IMR-90 (cell line): Measurements from ENCODE around the gene STRIP2. TPM values are rescaled to one million over a fixed set of nuclear protein-coding genes. Genes with fewer than 3 reads are reported as not detected.

Experiments used
- ATAC-seq: fragments of 200-7000 bp; cut with Tn5 transposase; 2 replicates; pipeline ENCODE4 v1.9.1; 2020; ENCODE audit warnings: low read depth, mild to moderate bottlenecking, moderate library complexity
- BruUV-seq: library from RNA; stranded (reverse); fragments of 400-500 nt; replicated peaks from 2 replicates; lab custom pipeline; 2021; lab: Mats Ljungman, UMichigan
- CTCF ChIA-PET: fragments of 300-600 bp; formaldehyde crosslinking; extraction: SDS; loops from one replicate; lab custom pipeline; 2021; ENCODE audit warnings: antibody characterized with exemption; lab: Yijun Ruan, JAX
- POLR2A ChIA-PET: fragments of 300-600 bp; sonication (Branson Sonifier 250); formaldehyde crosslinking; loops from one replicate; lab custom pipeline; 2022; ENCODE audit warnings: antibody characterized with exemption; ENCODE audit not compliant: unreplicated experiment; lab: Charles Lee
- DNase-seq: peaks from one replicate; pipeline ENCODE4 v3.0.0; 2013
- H2AFZ ChIP-seq: replicated peaks from 2 replicates; pipeline ENCODE3; 2013; ENCODE audit warnings: low read length, mild to moderate bottlenecking; ENCODE audit not compliant: poor library complexity
- H2AK5ac ChIP-seq: 2 replicates; pipeline ENCODE4 v1.6.1; 2013; ENCODE audit warnings: low read depth, low read length, inconsistent platforms
- H2AK9ac ChIP-seq: replicated peaks from 2 replicates; pipeline ENCODE3; 2013; ENCODE audit warnings: mild to moderate bottlenecking, low read depth, low read length, moderate library complexity; ENCODE audit not compliant: poor library complexity
- H2BK120ac ChIP-seq: 2 replicates; pipeline ENCODE4 v1.6.1; 2013; ENCODE audit warnings: low read depth, low read length, inconsistent platforms
- H2BK15ac ChIP-seq: 3 replicates; pipeline ENCODE4 v1.6.1; 2013; ENCODE audit warnings: low read depth, low read length, inconsistent platforms
- H2BK20ac ChIP-seq: 2 replicates; pipeline ENCODE4 v1.6.1; 2013; ENCODE audit warnings: low read depth, mild to moderate bottlenecking, inconsistent platforms, low read length, moderate library complexity
- H2BK5ac ChIP-seq: 2 replicates; pipeline ENCODE4 v1.6.1; 2013; ENCODE audit warnings: mild to moderate bottlenecking, low read depth, low read length, inconsistent platforms; ENCODE audit not compliant: poor library complexity, severe bottlenecking
- H3K14ac ChIP-seq: replicated peaks from 2 replicates; pipeline ENCODE4 v1.6.1; 2013; ENCODE audit warnings: low read depth, low read length, inconsistent platforms
- H3K18ac ChIP-seq: 2 replicates; pipeline ENCODE4 v1.6.1; 2013; ENCODE audit warnings: low read depth, low read length, control low read depth
- H3K23ac ChIP-seq: 2 replicates; pipeline ENCODE4 v1.6.1; 2013; ENCODE audit warnings: low read depth, low read length, inconsistent platforms
- H3K27ac ChIP-seq: 2 replicates; pipeline ENCODE4 v1.5.1; 2013; ENCODE audit warnings: mild to moderate bottlenecking, control low read depth, low read length; ENCODE audit not compliant: insufficient read depth
- H3K27me3 ChIP-seq: 2 replicates; pipeline ENCODE4 v1.6.1; 2013; ENCODE audit warnings: low read length; ENCODE audit not compliant: control insufficient read depth, insufficient read depth
- H3K36me3 ChIP-seq: 2 replicates; pipeline ENCODE4 v1.6.1; 2013; ENCODE audit warnings: low read length, mixed read lengths; ENCODE audit not compliant: control insufficient read depth, insufficient read depth
- H3K4ac ChIP-seq: 2 replicates; pipeline ENCODE4 v1.6.1; 2013; ENCODE audit warnings: low read depth, low read length, inconsistent platforms
- H3K4me1 ChIP-seq: 2 replicates; pipeline ENCODE4 v1.6.1; 2013; ENCODE audit warnings: low read length, mixed read lengths; ENCODE audit not compliant: control insufficient read depth, insufficient read depth
- H3K4me2 ChIP-seq: 2 replicates; pipeline ENCODE4 v1.6.1; 2013; ENCODE audit warnings: low read depth, mild to moderate bottlenecking, control low read depth, low read length, moderate library complexity
- H3K4me3 ChIP-seq: 2 replicates; pipeline ENCODE4 v1.5.1; 2013; ENCODE audit warnings: low read depth, mild to moderate bottlenecking, control low read depth, low read length, moderate library complexity; ENCODE audit not compliant: insufficient read depth
- H3K56ac ChIP-seq: 2 replicates; pipeline ENCODE4 v1.6.1; 2013; ENCODE audit warnings: low read length, inconsistent platforms; ENCODE audit not compliant: insufficient read depth; ENCODE audit errors: extremely low read depth
- H3K79me1 ChIP-seq, 2 experiments: 2 replicates each; pipeline ENCODE4 v1.6.1; 2013; ENCODE audit warnings: low read length in 2 of 2, inconsistent platforms in 1 of 2, low read depth in 1 of 2
- H3K9ac ChIP-seq: 2 replicates; pipeline ENCODE4 v1.6.1; 2013; ENCODE audit warnings: low read depth, low read length, control low read depth
- H3K9me1 ChIP-seq: 2 replicates; pipeline ENCODE4 v1.6.1; 2013; ENCODE audit warnings: low read length, inconsistent platforms; ENCODE audit not compliant: insufficient read depth
- H3K9me3 ChIP-seq: 2 replicates; pipeline ENCODE4 v1.6.1; 2013; ENCODE audit warnings: low read length; ENCODE audit not compliant: control insufficient read depth, insufficient read depth
- H4K20me1 ChIP-seq: 2 replicates; pipeline ENCODE4 v1.6.1; 2013; ENCODE audit warnings: low read length, inconsistent platforms; ENCODE audit not compliant: insufficient read depth
- H4K5ac ChIP-seq: 2 replicates; pipeline ENCODE4 v1.6.1; 2013; ENCODE audit warnings: mild to moderate bottlenecking, low read depth, low read length, control low read depth
- H4K8ac ChIP-seq, 2 experiments: 2 replicates each; pipeline ENCODE4 v1.6.1; 2013; ENCODE audit warnings: low read depth in 2 of 2, low read length in 2 of 2, control low read depth in 1 of 2, inconsistent platforms in 1 of 2
- H4K91ac ChIP-seq: 2 replicates; pipeline ENCODE4 v1.6.1; 2013; ENCODE audit warnings: low read depth, low read length, inconsistent platforms; ENCODE audit not compliant: insufficient read depth
- CEBPB ChIP-seq: IDR thresholded peaks from 2 replicates; pipeline ENCODE4 v1.6.1; 2012; ENCODE audit warnings: low read depth, low read length, improper control_type of control experiment
- ELK1 ChIP-seq: fragments of 150-350 bp; IDR thresholded peaks from 2 replicates; pipeline ENCODE4 v1.6.1; 2016; ENCODE audit warnings: low read depth, mild to moderate bottlenecking, low read length, moderate library complexity, borderline replicate concordance
- RAD21 ChIP-seq: IDR thresholded peaks from 2 replicates; pipeline ENCODE4 v1.6.1; 2012; ENCODE audit warnings: low read length, improper control_type of control experiment
- RCOR1 ChIP-seq: IDR thresholded peaks from 2 replicates; pipeline ENCODE4 v1.6.1; 2012; ENCODE audit warnings: mild to moderate bottlenecking, low read length, improper control_type of control experiment; ENCODE audit not compliant: insufficient replicate concordance
- RFX5 ChIP-seq: IDR thresholded peaks from 2 replicates; pipeline ENCODE4 v1.8.0; 2012; ENCODE audit warnings: low read depth, mild to moderate bottlenecking, low read length, moderate library complexity
- WGBS, 2 experiments: methylation state at CpG; one replicate each; pipeline versions ENCODE4 v1.1.5 to v1.1.7; 2013; ENCODE audit warnings: missing lambda C conversion rate in 2 of 2; ENCODE audit not compliant: insufficient read length in 1 of 2; ENCODE audit errors: extremely low coverage in 2 of 2; 5-methylcytosine and 5-hydroxymethylcytosine counted together
- dilution Hi-C: fragments of 300-500 bp; cut with HindIII; formaldehyde crosslinking; loops from one replicate; pipeline ENCODE4 v1.14.3; 2018; ENCODE audit warnings: low sequenced_read_pairs; ENCODE audit not compliant: unreplicated experiment
- in situ Hi-C: fragments of 300-500 bp; cut with MboI; formaldehyde crosslinking; loops from 3 replicates; pipeline ENCODE4 v1.14.3; 2019; ENCODE audit warnings: low sequenced_read_pairs, inconsistent platforms, mixed read lengths
- intact Hi-C: fragments of 100-400 bp; cut with micrococcal nuclease; formaldehyde crosslinking; loops from 2 replicates; pipeline ENCODE4 v1.10.0; 2022
- microRNA-seq, 2 experiments: library from miRNA; stranded (forward) in 1 of 2; unstranded in 1 of 2; fragments of 10-50 nt in 1 of 2; fragments of <30 nt in 1 of 2; gene quantifications in 1 of 2; microRNA quantifications in 1 of 2; one replicate each; pipeline versions ENCODE3 to v1.1.0; 2013 to 2020; ENCODE audit not compliant: insufficient read depth in 1 of 2, insufficient read length in 1 of 2, unreplicated experiment in 1 of 2
- polyA plus RNA-seq, 3 experiments: library from polyadenylated mRNA; depleted of rRNA; stranded (reverse); fragments of >200 nt; gene quantifications; 2 replicates each; pipeline ENCODE4 v1.2.3, GENCODE V29; 2012; ENCODE audit warnings: low replicate concordance in 1 of 3
- small RNA-seq, 5 experiments: library from RNA; depleted of rRNA; stranded (forward); fragments of <200 nt; gene quantifications; one replicate each; pipeline ENCODE3, GENCODE V24; 2012
- total RNA-seq: library from RNA; depleted of rRNA; stranded (reverse); fragments of >200 nt; gene quantifications from 2 replicates; pipeline ENCODE4 v1.2.3, GENCODE V29; 2012; rRNA removed

STRIP2 gene
- total and polyA plus RNA-seq, 2 of the 4 experiments (the other 2 are of a cell fraction) = 1.8 to 3.0 TPM

GRCh38 chr7:129536323-129536722 lies 102.1 kb downstream of the STRIP2 start:
- H3K36me3 ChIP-seq = no peaks in the 10 kb centered on the region
- no peak overlapping the region for H2BK15ac ChIP-seq
- H4K91ac ChIP-seq = no peak overlapping the region
- no peak overlapping the region for H4K5ac ChIP-seq
- dilution Hi-C loops (no loop called here), in situ Hi-C loops (no loop called here), intact Hi-C loops (no loop called here)
- no peak overlapping the region for H3K18ac ChIP-seq
- ChIA-PET CTCF (no interaction called here), POLR2A (no interaction called here)
- no peak overlapping the region for H3K14ac ChIP-seq
- H3K4me3 ChIP-seq = no peak overlapping the region
- H4K20me1 ChIP-seq = no peaks in the 10 kb centered on the region
- no peak overlapping the region for H2BK20ac ChIP-seq
- TF ChIP-seq RFX5 = no peak
- TF ChIP-seq CEBPB = no peak
- no peak for TF ChIP-seq ELK1
- no peak for TF ChIP-seq RAD21
- TF ChIP-seq RCOR1 = no peak
- no peak overlapping the region for H2AK9ac ChIP-seq
- H3K23ac ChIP-seq = no peak overlapping the region
- DNase-seq (no peak), ATAC-seq (no peak)
- no peak overlapping the region for H3K4ac ChIP-seq
- no peak overlapping the region for H3K9ac ChIP-seq
- H2BK120ac ChIP-seq = no peak overlapping the region
- no peak overlapping the region for H3K27ac ChIP-seq
- H3K79me1 ChIP-seq = no peaks in the 10 kb centered on the region
- H3K4me1 ChIP-seq = no peaks in the 10 kb centered on the region
- BruUV-seq = no TSS peak
- H3K56ac ChIP-seq = no peak overlapping the region
- no peak overlapping the region for H2BK5ac ChIP-seq
- WGBS, 2 experiments = 81% methylated on average over 3 of the region's 9 CpGs; no CpG with 5 or more reads in 1 of the 2 experiments
- no peaks in the 10 kb centered on the region for H3K9me1 ChIP-seq
- no peak overlapping the region for H2AFZ ChIP-seq
- no peak overlapping the region for H4K8ac ChIP-seq
- H3K4me2 ChIP-seq = no peak overlapping the region
- H3K27me3 ChIP-seq = peaks cover 14% of the 10 kb centered on the region
- no peak overlapping the region for H2AK5ac ChIP-seq
- 0 out of 2 replicates have a peak, but pooled peaks cover 2% of the 10 kb centered on the region for H3K9me3 ChIP-seq

Small RNA genes lying within 50 kb of the gene (microRNA-seq; reads per million reads assigned to microRNA genes)
- not detected for gene AC009244.1 (ENCODE audit: insufficient read depth, insufficient read length)
- not detected for gene RNU1-72P (ENCODE audit: insufficient read depth, insufficient read length)
- gene SNRPGP3 (ENCODE audit: insufficient read depth, insufficient read length) = not detected

Small RNA genes lying within 50 kb of the gene (small RNA-seq; reads per million reads assigned to genes)
- 0 reads per million in 5 experiments for gene AC009244.1
- gene RNU1-72P = 0 reads per million in 5 experiments
- gene SNRPGP3 = 0 reads per million in 5 experiments

Other genes with a start within 250 kb of the STRIP2 start
- 15.3 and 18.5 TPM in 2 replicates for gene SMO, start 245.8 kb upstream of the STRIP2 start, total RNA-seq
- 24.7 and 25.8 TPM in 2 replicates for gene SMO, start 245.8 kb upstream of the STRIP2 start, polyA plus RNA-seq (2012; rRNA removed)
- 5.7 and 6.7 TPM in 2 replicates for gene AHCYL2, start 209.4 kb upstream of the STRIP2 start, total RNA-seq
- gene AHCYL2, start 209.4 kb upstream of the STRIP2 start, polyA plus RNA-seq (2012; rRNA removed) = 5.9 and 7.6 TPM in 2 replicates
- not detected in 2 replicates for gene SMKR1, start 68.1 kb downstream of the STRIP2 start, total RNA-seq
- gene SMKR1, start 68.1 kb downstream of the STRIP2 start, polyA plus RNA-seq (2012; rRNA removed) = 0.26 TPM in 1 of 2 replicates, not detected in the other
- 12.2 and 15.8 TPM in 2 replicates for gene NRF1, start 177.3 kb downstream of the STRIP2 start, total RNA-seq
- 7.8 and 11.4 TPM in 2 replicates for gene NRF1, start 177.3 kb downstream of the STRIP2 start, polyA plus RNA-seq (2012; rRNA removed)